ENCODE measurements around the gene LRIT1. TPM values are rescaled to one million over a fixed set of nuclear protein-coding genes. Genes with fewer than 3 reads are reported as not detected.

LRIT1 gene
- total and polyA plus RNA-seq, 2 donors (not counting 3 experiments of a cell fraction or from before 2014, with no cell fraction given): not detected

DNA sequence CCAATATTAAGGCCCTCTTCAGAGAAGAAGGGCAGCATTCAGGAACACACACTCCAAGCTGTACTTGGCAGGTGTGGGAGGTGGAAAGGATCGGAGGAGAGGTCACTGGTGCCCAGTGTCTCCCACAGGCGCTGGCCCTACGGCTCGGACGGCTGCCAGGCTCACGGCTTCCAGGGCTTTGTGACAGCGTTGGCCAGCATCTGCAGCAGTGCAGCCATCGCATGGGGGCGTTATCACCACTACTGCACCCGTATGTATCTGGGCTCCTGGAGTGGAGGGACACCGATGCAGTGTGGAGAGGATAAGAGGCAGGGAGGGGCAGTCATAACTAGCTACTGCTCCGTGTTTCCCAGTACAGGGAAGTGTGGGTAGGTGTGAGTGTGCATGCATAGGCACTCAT, 7.4 kb upstream of the LRIT1 start:
- Histone ChIP-seq H3K4me1 (ENCODE audit: control insufficient read depth, extremely low read depth, insufficient read depth, low read length) (no peaks in the 10 kb centered on the region), H3K4me2 (ENCODE audit: insufficient read depth, low read length) (no peak overlapping the region), H3K27me3 (ENCODE audit: control insufficient read depth in 2 of 2, insufficient read depth in 2 of 2, low read length in 2 of 2) (no peaks in the 10 kb centered on the region), H3K9ac (replicated peaks; ENCODE audit: extremely low read depth, insufficient read depth, low read length) (no peak overlapping the region), H3K27ac (ENCODE audit: insufficient read depth, low read depth, low read length) (no peak overlapping the region), H3K36me3 (ENCODE audit: control insufficient read depth in 2 of 2, extremely low read depth in 1 of 2, insufficient read depth in 2 of 2, low read length in 2 of 2) (no peaks in the 10 kb centered on the region), H2AFZ (ENCODE audit: low read depth, low read length) (no peak overlapping the region), H4K20me1 (replicated peaks; ENCODE audit: control insufficient read depth, extremely low read depth, insufficient read depth, low read length) (no peaks in the 10 kb centered on the region), H3K79me2 (ENCODE audit: control insufficient read depth, insufficient read depth, low read length) (no peaks in the 10 kb centered on the region), H3K4me3 (replicated peaks in 1 of 3; ENCODE audit: insufficient read depth in 1 of 3, low read depth in 1 of 3, low read length in 3 of 3) (no peak overlapping the region), H3K9me1 (replicated peaks; ENCODE audit: control insufficient read depth, extremely low read depth, insufficient read depth, low read length) (no peaks in the 10 kb centered on the region), H3K9me3 (replicated peaks; ENCODE audit: control insufficient read depth, insufficient read depth, low read length) (no peaks in the 10 kb centered on the region)
- BruUV-seq (replicated peaks): no TSS peak
- DNase-seq (ENCODE audit: low read depth, low spot score) (no peak), FAIRE-seq (no peak)
- intact Hi-C loops (cut with micrococcal nuclease) (no loop called here), dilution Hi-C loops (cut with MboI; ENCODE audit: extremely low pct_ligation_motif_present, low sequenced_read_pairs) (no loop called here)
- CTCF ChIA-PET: interaction anchor here (0.6 kb wide), 1 partner anchor 292 kb away, joined by 3 read pairs; no protein-coding TSS in a partner anchor
- POLR2A ChIA-PET: no interaction called here
- TF ChIP-seq MYC (IDR thresholded peaks at IDR 0.05; ENCODE audit: low read depth, low read length): no peak
- TF ChIP-seq POLR2AphosphoS5 (IDR thresholded peaks at IDR 0.05; ENCODE audit: insufficient read depth, low read depth, low read length): no peak
- TF ChIP-seq, protein P1, sequence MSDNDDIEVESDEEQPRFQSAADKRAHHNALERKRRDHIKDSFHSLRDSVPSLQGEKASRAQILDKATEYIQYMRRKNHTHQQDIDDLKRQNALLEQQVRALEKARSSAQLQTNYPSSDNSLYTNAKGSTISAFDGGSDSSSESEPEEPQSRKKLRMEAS (IDR thresholded peaks at IDR 0.05; ENCODE audit: insufficient read depth, insufficient read length): no peak
- no peak for TF ChIP-seq GATA2 (IDR thresholded peaks at IDR 0.05; ENCODE audit: insufficient read depth, insufficient read length, low read depth, low read length)
- no peak for TF ChIP-seq JUN (IDR thresholded peaks at IDR 0.05; ENCODE audit: borderline replicate concordance, insufficient read depth, insufficient read length, low read depth)
- no peak for TF ChIP-seq EZH2 (IDR thresholded peaks at IDR 0.05; ENCODE audit: borderline replicate concordance, low read depth, low read length, severe bottlenecking)
- TF ChIP-seq FOS (IDR thresholded peaks at IDR 0.05; ENCODE audit: borderline replicate concordance, insufficient read depth, low read length): no peak
- TF ChIP-seq, protein P2, sequence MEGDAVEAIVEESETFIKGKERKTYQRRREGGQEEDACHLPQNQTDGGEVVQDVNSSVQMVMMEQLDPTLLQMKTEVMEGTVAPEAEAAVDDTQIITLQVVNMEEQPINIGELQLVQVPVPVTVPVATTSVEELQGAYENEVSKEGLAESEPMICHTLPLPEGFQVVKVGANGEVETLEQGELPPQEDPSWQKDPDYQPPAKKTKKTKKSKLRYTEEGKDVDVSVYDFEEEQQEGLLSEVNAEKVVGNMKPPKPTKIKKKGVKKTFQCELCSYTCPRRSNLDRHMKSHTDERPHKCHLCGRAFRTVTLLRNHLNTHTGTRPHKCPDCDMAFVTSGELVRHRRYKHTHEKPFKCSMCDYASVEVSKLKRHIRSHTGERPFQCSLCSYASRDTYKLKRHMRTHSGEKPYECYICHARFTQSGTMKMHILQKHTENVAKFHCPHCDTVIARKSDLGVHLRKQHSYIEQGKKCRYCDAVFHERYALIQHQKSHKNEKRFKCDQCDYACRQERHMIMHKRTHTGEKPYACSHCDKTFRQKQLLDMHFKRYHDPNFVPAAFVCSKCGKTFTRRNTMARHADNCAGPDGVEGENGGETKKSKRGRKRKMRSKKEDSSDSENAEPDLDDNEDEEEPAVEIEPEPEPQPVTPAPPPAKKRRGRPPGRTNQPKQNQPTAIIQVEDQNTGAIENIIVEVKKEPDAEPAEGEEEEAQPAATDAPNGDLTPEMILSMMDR (IDR thresholded peaks at IDR 0.05; ENCODE audit: extremely low read depth in 1 of 2, insufficient read depth in 1 of 2, low read depth in 1 of 2, low read length in 2 of 2): no peak
- TF ChIP-seq POLR2A (IDR thresholded peaks at IDR 0.05; ENCODE audit: low read depth, low read length): no peak
